ENCODE data around the gene SEMA6B.

DNA sequence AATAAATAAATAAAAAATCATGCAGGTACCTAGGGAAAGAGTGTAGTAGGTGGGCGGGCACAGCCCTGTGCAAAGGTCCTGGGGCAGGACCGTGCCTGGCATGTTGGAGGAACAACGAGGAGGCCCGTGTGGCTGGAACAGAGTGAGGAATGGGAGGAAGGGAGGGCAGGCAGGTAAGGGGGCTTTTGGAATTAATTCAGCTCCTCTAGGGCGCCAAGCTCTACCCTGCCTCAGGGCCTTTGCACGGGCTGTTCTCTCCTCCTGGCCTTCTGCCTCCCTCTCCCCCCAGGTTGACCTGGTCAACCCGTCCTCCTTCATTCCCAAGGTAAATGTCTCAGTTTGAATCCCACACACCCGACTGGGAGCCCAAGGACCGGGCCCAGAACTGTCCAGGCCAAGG is 31.1 kb upstream of the SEMA6B start:
- TF ChIP-seq, protein P1, sequence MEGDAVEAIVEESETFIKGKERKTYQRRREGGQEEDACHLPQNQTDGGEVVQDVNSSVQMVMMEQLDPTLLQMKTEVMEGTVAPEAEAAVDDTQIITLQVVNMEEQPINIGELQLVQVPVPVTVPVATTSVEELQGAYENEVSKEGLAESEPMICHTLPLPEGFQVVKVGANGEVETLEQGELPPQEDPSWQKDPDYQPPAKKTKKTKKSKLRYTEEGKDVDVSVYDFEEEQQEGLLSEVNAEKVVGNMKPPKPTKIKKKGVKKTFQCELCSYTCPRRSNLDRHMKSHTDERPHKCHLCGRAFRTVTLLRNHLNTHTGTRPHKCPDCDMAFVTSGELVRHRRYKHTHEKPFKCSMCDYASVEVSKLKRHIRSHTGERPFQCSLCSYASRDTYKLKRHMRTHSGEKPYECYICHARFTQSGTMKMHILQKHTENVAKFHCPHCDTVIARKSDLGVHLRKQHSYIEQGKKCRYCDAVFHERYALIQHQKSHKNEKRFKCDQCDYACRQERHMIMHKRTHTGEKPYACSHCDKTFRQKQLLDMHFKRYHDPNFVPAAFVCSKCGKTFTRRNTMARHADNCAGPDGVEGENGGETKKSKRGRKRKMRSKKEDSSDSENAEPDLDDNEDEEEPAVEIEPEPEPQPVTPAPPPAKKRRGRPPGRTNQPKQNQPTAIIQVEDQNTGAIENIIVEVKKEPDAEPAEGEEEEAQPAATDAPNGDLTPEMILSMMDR (IDR thresholded peaks at IDR 0.05 in 2 of 3, conservative IDR thresholded peaks at IDR 0.05 in 1 of 3; ENCODE audit: control insufficient read depth in 2 of 3, extremely low read depth in 1 of 3, insufficient read depth in 1 of 3, low read depth in 3 of 3, low read length in 3 of 3), result no peak
- TF ChIP-seq JUNB (IDR thresholded peaks at IDR 0.05), result no peak
- TF ChIP-seq, protein P2, sequence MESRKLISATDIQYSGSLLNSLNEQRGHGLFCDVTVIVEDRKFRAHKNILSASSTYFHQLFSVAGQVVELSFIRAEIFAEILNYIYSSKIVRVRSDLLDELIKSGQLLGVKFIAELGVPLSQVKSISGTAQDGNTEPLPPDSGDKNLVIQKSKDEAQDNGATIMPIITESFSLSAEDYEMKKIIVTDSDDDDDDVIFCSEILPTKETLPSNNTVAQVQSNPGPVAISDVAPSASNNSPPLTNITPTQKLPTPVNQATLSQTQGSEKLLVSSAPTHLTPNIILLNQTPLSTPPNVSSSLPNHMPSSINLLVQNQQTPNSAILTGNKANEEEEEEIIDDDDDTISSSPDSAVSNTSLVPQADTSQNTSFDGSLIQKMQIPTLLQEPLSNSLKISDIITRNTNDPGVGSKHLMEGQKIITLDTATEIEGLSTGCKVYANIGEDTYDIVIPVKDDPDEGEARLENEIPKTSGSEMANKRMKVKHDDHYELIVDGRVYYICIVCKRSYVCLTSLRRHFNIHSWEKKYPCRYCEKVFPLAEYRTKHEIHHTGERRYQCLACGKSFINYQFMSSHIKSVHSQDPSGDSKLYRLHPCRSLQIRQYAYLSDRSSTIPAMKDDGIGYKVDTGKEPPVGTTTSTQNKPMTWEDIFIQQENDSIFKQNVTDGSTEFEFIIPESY (IDR thresholded peaks at IDR 0.05), result no peak
- TF ChIP-seq BCL11A (IDR thresholded peaks at IDR 0.05; ENCODE audit: low read depth, low read length), result no peak
- TF ChIP-seq RELA (IDR thresholded peaks at IDR 0.05; ENCODE audit: borderline replicate concordance, partially characterized antibody), result no peak
- TF ChIP-seq, protein P3, sequence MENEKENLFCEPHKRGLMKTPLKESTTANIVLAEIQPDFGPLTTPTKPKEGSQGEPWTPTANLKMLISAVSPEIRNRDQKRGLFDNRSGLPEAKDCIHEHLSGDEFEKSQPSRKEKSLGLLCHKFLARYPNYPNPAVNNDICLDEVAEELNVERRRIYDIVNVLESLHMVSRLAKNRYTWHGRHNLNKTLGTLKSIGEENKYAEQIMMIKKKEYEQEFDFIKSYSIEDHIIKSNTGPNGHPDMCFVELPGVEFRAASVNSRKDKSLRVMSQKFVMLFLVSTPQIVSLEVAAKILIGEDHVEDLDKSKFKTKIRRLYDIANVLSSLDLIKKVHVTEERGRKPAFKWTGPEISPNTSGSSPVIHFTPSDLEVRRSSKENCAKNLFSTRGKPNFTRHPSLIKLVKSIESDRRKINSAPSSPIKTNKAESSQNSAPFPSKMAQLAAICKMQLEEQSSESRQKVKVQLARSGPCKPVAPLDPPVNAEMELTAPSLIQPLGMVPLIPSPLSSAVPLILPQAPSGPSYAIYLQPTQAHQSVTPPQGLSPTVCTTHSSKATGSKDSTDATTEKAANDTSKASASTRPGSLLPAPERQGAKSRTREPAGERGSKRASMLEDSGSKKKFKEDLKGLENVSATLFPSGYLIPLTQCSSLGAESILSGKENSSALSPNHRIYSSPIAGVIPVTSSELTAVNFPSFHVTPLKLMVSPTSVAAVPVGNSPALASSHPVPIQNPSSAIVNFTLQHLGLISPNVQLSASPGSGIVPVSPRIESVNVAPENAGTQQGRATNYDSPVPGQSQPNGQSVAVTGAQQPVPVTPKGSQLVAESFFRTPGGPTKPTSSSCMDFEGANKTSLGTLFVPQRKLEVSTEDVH (IDR thresholded peaks at IDR 0.05; ENCODE audit: low read depth, partially characterized antibody), result no peak
- TF ChIP-seq STAT1 (conservative IDR thresholded peaks at IDR 0.05), result no peak

All from GM12878 (cell line).